ENCODE data around the gene SBNO1.
"Not testable (repeated sequence)": the region's sequence is repeated elsewhere in the genome, so short reads cannot be mapped to it uniquely, and the experiment has no call there.

Gene SBNO1

DNA sequence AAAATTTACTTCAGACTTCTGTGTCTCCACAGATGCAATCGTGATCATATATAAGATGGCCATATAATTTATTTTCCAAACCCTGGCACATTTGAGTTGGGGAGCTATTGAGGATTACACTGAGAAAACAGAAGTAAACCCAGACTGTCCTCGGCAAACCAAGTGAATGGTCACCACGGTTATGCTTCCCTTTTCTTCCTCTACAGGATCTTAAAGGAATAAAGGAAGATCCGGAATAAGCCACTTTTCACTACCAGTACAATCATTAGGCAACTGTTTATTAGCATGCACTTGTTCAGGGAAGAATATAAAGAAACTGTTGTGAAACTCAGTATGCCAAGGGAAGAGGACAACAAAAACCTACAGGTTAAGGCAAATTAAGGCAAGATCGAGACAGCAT, 27.6 kb downstream of the SBNO1 start:
- no peak for DNase-seq

DNA sequence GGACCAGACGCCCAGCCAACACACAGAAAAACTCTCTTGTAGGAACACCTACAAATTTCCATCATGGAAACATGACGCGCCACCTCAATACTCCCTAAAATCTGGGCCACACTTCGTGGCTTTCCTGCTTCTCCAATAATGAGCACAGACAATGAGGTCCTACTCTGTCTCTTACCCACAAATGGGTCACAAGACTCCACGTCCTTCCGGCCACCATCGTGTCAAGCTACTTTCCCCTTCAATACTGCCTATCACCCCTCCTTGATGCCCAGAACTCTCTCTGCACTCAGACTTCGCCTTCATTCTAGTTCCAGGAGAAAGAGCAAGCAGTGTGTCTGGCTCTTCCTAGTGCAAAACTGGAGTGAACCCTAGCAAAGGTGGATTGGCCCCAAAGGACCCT, 28.1 kb downstream of the SBNO1 start:
- no peak for DNase-seq

DNA sequence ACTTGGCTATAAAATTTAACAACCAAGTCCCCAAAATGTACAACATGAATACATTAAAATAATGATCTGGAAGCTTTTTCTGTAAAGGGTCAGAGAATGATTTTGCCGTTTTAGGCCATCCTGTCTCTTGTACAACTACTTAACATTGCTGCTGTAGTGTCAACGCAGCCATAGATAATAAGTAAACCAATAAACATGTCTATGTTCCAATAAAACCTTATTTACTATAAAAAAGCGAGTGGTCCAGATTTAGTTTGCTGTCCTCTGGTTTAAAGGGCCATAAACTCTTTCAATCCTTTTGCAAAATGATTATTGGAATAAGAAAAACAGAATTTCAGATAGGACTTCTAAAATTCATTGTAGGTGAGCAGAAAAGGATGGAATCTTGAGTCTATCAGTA, 29.2 kb downstream of the SBNO1 start:
- DNase-seq = no peak

DNA sequence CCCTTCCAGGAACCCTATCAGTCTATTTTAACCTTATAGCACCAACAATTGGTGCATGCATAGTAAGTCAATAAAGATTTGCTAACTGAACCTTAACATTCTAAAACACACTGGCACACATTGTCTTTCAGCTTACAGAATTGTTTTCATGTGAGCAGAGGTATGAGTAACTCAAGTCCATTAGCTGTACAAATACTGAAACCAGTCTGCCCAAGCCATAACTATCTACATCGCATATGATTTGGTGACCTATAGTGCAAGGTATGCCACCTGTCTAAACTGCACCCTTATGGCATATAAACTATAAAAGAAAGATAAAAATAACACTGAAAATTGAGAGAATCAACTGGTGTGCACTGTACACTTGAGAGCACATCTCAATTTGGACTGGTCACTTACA, 34.8 kb downstream of the SBNO1 start:
- DNase-seq = no peak

DNA sequence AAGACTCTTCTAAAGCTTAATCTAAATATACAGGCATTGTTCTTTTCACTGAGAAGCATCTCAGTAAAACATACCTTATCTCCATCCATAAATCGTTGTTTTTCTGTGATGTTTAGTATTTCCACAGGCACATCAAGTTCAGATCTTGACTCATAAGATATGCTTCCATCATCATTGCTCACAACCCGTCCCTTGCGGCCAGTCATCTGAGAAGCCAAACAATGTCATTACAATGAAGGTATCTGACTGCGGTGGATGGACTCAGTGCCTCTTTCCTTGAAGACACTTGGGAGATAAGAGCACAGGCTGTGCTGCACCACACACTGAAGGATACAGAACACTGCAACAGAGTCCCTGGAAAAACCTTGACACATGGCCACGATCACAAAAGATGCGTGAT, 44.8 kb downstream of the SBNO1 start:
- no peak for DNase-seq

DNA sequence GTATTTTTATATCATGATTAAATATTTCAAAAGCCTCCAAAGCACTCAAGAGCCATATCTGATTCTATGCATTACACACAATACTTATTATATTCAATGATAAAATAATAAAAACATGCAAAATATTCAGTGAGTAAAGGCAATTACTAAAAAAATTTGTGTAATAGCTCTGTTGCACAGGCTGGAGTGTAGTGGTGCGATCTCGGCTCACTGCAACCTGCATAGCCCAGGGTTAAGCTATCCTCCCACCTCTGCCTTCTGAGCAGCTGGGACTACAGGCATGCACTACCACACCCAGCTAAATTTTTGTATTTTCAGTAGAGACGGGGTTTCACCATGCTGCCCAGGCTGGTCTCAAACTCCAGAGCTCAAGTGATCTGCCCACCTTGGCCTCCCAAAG, 45.4 kb downstream of the SBNO1 start:
- no peak for DNase-seq

DNA sequence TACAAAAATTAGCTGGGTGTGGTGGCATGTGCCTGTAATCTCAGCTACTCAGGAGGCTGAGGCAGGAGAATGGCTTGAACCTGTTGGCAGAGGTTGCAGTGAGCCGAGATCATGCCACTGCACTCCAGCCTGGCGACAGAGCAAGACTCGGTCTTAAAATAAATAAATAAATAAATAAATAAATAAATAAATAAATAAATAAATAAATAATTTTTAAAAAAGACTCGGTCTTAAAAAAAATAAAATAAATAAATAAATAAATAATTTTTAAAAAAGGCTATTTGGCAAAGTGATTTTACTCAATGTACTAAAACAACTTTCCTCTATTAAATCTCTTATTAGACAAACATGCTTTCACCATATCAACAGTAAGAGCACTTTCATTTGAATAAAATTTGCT, 51.6 kb downstream of the SBNO1 start:
- DNase-seq = not testable (repeated sequence)

DNA sequence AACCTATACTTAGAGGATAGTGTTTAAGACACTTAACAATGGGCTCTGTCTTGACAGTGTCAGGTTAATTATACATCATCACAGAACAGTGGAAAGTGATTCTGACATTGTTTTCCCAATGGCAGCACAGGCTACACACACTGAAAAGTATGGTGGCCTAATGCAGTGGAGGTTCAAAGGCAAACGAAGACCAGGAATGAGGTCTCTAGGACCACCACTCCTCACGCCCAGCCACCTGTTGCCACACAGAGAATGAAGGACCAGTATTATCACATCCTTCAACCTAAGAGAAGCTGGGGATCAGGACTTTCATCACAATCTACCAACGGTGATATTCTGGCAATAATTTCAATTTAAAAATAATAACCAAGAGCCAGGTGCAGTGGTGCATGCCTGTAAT, 58.4 kb downstream of the SBNO1 start:
- peak; percentile 12 for DNase-seq

DNA sequence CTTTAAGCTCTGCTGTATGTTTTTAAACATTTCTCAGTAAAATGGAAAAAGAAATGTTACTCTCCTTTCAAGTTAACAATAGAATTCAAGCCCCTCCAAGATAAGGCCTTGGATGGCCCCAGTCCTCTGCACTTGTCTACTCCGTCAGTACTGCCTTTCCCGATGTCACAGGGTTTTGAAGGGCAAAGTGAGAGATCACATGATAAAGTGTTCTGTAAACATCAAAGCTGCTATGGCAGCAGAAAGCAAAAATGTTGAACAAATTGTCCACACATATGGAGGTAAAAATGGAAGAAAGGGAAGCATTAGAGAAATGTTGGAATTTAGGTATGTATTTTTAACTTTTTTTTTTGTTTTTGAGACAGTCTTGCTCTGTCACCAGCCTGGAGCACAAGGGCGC, 59.5 kb downstream of the SBNO1 start:
- no peak for DNase-seq

DNA sequence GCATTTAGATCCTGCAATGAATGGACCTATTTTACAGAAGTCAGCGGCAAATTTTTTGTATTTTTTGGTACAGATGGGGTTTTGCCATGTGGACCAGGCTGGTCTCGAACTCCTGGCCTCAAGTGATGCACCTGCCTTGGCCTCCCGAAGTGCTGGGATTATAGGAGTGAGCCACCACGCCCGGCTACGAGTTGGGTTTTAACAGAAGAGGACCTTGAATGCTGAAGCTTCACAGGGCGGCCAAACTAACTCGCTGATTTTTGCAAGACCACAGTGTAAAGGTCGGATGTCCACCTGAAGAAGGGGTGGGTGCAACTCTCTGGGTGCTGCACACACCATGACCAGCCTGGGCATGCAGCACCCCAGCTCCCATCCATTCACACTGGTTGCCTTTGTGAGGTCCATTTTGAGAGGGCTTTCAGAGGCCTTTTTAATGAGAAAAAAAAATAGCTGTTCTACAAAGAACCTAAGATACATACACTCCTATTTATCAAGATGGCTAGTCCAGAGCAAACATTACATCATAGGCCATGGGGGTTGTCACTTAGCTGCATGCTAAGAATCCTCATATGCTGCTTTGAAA, 71.4 kb downstream of the SBNO1 start:
- DNase-seq = no peak

DNA sequence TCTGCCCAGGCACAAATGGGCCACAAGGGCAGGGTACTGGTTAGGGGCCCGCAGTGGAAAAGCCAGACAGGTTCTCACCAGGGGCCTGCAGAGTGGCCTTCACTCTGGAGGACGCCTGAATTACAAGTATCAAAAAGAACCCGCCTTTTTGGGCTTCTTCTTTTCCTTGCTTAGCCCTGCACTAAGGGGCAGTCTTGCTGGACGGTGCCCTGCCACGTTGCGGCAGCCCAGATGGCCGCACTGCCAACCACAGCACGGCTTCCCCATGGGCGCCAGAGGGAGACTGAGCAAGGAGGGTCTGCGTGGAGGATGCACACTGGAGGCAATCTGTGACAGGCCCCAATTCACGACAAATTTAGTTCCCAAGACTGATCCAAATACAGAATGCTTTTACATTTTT, 74.7 kb downstream of the SBNO1 start:
- DNase-seq = no peak

DNA sequence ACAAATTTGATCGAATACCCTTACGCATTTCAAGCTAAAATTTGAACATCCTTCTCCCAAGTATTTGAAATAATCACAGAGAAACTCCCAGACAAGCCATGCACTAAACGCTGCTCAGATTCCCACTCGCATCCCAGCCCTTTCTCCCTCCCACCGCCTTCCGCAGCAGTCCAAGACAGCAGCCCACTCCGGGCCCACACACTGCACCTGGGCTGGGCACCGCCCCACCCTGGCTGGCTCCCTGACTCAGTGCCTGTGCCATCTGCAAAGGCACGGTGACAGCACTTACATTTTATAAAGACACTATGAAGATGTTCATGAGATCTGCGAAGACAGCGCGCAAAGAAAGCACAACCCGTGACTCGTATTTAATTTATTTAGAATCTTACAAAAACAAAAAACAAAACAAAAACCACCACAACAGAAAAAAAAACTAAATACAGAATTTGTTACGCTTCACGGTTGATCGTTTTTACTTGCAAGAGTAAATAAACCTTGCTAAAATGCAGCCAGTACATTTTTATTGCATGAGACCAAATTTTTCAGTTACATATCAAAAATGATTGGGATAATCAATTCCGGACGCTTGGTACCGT, 75.8 kb downstream of the SBNO1 start:
- no peak for DNase-seq

DNA sequence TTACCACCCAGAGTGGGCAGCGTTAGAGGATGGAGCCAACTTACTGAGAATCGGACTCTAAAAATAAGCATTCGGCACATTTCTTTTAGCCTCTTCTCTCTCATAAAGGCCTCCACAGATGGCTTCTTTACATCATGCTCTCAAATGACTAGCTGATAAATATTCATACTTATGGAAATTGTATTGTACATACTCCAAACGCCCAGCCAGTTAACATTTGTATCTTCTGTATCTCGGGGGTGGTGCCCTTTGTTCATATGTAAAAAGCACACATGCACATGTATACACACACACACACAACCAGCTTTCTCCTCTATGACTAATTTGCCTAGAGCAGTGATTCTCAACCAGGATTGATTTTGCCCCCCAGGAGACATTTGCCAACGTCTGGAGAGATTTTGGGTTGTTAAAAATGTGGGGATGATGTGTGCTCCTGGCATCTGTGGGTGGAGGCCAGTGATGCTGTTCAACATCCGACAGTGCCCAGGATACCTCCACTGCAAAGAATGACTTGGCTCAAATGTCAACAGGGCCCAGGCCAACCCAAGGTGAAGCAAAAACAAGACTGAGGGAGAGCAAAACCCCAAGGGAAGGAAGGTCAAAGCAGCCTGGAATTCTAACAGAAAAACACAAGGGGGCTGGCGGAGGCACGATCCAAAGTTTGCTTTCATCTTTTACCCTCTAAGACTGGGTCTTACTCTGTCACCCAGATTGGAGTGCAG, 77.8 kb downstream of the SBNO1 start:
- DNase-seq = no peak

DNA sequence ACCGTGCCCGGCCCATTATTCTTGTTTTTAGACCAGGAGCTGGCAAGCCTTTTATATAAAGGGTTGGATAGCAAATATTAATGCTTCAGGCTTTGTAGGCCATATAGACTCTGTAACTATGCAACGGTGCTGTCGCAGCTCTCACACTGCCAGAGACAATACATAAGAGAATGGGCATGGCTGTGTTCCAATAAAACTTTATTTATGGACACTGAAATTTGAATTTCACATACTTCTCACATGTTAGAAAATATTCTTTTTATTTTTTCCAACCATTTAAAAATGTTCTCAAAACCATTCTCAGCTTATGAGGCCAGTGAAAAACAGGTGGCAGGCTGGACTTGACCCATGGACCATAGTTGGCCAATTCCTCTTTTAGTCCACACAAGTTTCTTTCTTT, 80.0 kb downstream of the SBNO1 start:
- no peak for DNase-seq

DNA sequence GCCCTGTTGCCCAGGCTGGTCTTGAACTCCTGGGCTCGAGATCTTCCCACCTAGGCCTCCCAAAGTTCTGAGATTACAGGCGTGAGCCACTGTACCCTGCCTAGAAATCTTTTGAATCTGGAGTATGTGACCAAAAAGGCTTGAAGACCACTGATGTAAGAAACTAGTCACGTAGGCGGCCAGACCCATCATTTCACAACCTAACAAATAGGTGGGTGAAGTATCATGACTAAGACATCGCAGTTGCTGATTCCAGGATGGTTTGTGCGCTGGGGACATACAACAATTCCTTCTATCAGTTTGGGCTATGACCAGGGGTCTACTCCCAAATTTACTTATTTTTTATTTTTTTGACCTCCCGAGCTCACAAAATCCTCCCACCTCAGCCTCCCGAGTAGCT, 81.2 kb downstream of the SBNO1 start:
- DNase-seq = no peak

DNA sequence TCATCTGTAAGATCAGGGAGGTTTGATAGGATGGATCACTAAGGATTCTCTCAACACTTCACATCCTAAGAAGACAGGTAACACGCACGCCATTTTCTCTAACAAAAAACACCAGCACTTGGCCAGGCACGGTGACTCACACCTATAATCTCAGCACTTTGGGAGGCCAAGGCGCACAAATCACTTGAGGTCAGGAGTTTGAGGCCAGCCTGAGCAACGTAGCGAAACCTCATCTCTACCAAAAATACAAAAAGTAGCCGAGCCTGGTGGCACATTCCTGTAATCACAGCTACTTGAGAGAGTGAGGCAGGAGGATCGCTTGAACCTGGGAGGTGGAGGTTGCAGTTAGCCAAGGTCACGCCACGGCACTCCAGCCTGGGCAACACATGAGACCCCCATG, 82.5 kb downstream of the SBNO1 start:
- DNase-seq = no peak

DNA sequence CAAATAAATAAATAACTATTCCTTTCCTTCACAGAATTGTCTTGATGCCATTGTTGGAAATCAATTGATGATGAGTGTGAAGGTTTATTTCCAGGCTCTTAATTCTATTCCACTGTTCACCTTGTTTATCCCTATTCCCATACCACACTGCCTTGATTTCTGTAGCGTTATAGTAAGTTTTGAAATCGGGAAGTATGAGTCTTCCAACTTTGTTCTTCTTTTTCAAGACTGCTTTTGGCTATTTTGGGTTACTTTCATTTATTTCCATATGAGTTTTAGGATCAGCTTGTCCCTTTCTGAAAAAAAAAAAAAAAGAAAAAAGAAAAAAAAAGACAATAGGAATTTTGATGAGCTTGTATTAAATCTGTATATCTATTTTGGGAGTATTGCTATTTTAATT, 83.7 kb downstream of the SBNO1 start:
- DNase-seq = no peak

DNA sequence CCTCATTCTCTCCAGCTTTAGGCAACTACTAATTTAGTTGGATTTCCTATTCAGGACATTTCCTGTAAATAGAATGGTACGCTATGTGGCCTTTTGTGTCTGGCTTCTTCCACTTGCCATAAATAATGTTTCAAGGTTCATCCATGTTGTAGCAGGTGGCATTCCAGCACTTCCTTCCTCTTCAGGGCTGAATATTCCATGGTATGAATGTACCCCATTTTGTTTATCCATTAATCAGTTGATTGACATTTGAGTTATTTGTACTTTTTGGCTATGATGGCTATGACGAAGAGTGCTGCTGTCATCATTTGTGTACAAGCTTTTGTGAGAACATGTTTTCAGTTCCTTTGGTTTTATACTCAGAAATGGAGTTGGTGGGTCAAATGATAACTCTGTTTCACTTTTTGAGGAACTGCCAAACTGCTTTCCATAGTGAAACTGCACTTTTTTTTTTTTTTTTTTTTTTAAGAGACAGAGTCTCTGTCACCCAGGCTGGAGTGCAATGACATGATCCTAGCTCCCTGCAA, 86.5 kb downstream of the SBNO1 start:
- DNase-seq = no peak

DNA sequence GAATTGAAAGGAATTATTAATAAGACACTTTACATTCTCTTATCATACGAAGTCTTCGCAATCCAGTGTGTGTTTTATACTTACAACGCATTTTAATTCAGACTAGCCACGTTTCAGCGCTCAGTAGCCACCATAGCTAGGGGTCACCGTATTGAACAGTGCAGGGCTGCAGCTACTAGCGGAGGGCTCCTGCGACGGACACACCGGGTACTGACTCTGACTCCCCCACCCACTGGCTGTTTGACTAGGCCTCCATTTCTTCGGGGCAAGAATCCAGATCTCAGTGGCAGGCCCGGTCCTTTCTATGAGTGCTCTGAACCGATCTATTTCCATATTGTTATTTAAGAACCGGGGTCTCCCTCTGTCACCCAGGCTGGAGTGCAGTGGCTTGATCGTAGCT, 91.5 kb downstream of the SBNO1 start:
- DNase-seq = no peak

DNA sequence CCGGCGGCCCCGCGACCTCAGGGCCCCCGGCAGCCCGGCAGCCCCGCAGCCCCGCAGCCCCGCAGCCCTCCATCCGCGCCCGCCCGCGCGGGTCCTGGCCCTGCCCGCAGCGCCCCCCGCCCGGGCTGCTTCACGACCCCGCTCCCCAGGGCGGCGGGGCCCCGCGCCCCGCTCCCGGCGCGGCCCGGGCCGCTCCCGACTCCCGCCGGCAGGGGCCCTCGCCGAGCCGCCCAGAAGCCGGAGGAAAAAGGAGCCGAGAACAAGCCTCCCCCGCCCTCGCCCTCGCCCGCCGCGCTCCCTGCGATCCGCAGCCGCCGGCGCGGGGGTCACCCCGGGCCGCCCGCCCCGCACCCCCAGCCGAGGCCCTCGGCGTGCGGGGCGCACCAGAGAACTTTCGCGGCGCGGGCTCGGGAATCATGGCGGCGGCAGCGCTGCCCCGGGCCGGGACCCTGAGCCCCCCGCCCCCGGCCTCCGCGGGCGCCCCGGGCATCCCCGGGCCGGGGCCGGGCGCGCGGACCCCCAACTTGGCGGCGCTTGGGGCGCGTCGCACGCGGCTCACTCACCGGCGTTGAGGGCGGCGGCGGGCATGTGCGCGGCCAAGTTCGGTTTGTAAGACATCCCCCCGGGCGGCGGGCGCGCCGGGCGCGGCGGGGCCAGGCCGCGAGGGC, 93.5 kb downstream of the SBNO1 start:
- peak; percentile 38 for DNase-seq

DNA sequence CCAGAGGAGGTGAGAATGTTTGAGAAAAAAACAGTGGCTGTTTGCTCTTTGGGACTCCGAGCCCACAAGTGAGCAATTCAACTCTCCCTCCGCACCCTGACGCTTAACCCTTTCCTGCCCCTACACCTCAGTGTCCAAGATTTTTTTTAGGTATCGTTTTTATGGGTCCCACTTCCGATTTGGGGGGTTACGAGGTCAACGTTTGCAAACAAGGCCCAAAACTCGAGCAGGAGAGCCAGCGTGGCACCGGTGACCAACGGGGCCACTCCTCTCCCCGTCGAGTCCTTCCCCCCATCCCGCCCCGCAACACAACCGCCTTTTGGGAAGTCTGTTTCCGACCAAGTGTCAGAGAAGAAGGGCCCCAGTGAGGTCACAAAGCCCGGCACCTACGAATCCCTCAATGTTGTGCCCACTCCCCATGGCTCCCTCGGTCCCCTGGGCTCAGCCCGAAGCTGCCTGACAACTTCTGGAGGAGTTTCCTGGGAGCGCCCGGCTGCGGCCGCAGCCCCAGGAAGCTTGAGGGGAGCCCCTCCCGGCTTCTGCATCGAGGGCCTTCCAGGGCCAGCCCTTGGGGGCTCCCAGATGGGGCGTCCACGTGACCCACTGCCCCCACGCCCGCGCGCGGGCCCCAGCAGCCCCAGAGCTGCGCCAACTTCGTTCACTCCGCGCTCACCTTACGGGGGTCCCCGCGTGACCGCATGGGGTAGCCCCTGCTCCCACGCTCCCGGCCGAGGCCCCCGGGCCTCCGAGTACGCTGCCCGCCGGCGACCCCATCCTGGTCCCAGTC, 94.2 kb downstream of the SBNO1 start:
- no peak for DNase-seq

DNA sequence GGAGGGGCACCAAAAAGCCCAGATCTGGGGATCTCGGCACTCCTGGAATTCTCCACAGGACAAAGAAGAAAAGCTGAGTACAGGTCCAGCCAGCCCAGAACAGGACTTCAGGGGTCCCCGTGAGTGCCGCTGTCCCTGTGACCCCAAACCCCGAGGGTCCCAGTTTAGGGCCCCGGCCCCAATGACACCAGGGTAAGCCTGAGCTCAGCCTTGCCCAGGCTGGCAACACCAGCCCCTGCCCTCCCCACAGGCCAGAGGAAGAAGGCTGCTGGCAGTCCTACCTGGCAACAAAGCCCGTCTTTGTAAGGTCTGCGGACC, 94.8 kb downstream of the SBNO1 start:
- no peak for DNase-seq

DNA sequence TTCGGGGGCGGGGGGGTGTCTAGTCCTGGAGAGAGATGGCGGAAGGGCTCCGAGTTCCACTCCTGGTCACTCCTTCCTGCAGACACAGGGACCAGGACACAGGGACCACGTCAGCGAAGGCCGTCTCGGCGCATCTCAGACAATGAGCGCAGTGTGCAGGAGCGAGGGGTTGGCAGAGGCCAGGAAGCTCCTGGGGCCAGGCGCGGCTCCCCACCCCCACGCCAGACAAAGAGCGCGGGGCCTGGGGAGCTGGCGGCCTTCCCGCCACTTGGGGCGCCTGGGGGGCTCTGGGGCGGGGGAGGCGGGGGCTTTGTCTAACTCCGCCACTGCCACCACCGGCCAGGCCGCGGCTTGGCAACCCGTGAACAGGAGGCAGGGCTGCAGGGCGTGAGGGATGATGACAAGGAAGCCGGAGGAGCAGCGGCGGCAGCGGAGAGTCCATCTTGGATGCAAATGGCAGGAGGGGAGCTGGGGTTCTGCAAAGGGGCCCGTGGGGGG, 95.2 kb downstream of the SBNO1 start:
- DNase-seq = peak; percentile 72

Measured in NCI-H2227 treated with DMSO at 0.1 percent for 48 hours (cell line).